Nephron progenitor cell (in vitro differentiated cells): ENCODE data around the gene MYO1A.

ENCODE experiments used
- DNase-seq: peaks from one replicate; pipeline ENCODE4 v3.0.0; 2021
- H3K27ac Mint-ChIP-seq: 2 replicates; pipeline ENCODE4 v1.8.0; 2021; ENCODE audit warnings: mild to moderate bottlenecking, moderate library complexity, mixed read lengths
- H3K27me3 Mint-ChIP-seq: 2 replicates; pipeline ENCODE4 v1.8.0; 2021; ENCODE audit warnings: mild to moderate bottlenecking, low read depth, mixed read lengths; ENCODE audit not compliant: poor library complexity
- H3K36me3 Mint-ChIP-seq: 2 replicates; pipeline ENCODE4 v1.8.0; 2021; ENCODE audit warnings: low read depth, mixed read lengths
- H3K4me1 Mint-ChIP-seq: 2 replicates; pipeline ENCODE4 v1.8.0; 2021; ENCODE audit warnings: mixed read lengths
- H3K4me3 Mint-ChIP-seq: 2 replicates; pipeline ENCODE4 v1.8.0; 2021; ENCODE audit warnings: mild to moderate bottlenecking, moderate library complexity, mixed read lengths
- H3K9me3 Mint-ChIP-seq: 2 replicates; pipeline ENCODE4 v1.8.0; 2021; ENCODE audit warnings: mild to moderate bottlenecking, moderate library complexity, mixed read lengths
- CTCF ChIP-seq: fragments of 200-600 bp; sonication (generic); IDR thresholded peaks from 2 replicates; pipeline ENCODE4 v1.5.0; 2021; ENCODE audit warnings: antibody characterized with exemption

MYO1A gene

GRCh38 chr12:57092529-57092862 is 42.6 kb upstream of the MYO1A start:
- H3K4me3 Mint-ChIP-seq: peak overlapping the region; percentile 72
- H3K4me1 Mint-ChIP-seq: peaks cover 74% of the 10 kb centered on the region

GRCh38 chr12:57091638-57092528 is 42.0 kb upstream of the MYO1A start:
- DNase-seq: no peak
- no peak for TF ChIP-seq CTCF
- Mint-ChIP-seq H3K9me3 (no peaks in the 10 kb centered on the region), H3K4me3 (peak overlapping the region; percentile 72), H3K4me1 (peaks cover 75% of the 10 kb centered on the region), H3K27me3 (no peaks in the 10 kb centered on the region), H3K27ac (peak overlapping the region; percentile 95), H3K36me3 (peaks cover 39% of the 10 kb centered on the region)

More at GRCh38 chr12:57092529-57092862, 42.6 kb upstream of the MYO1A start:
- DNase-seq: no peak
- TF ChIP-seq CTCF: no peak
- peak overlapping the region; percentile 95 for H3K27ac Mint-ChIP-seq
- H3K27me3 Mint-ChIP-seq: no peaks in the 10 kb centered on the region
- no peaks in the 10 kb centered on the region for H3K9me3 Mint-ChIP-seq
- H3K36me3 Mint-ChIP-seq: peaks cover 44% of the 10 kb centered on the region

GRCh38 chr12:57090924-57091637 is 41.2 kb upstream of the MYO1A start:
- Mint-ChIP-seq H3K36me3 (peaks cover 33% of the 10 kb centered on the region), H3K4me3 (peak overlapping the region; percentile 98), H3K27me3 (no peaks in the 10 kb centered on the region), H3K9me3 (no peaks in the 10 kb centered on the region), H3K4me1 (peaks cover 78% of the 10 kb centered on the region), H3K27ac (no peak overlapping the region)
- DNase-seq: no peak
- TF ChIP-seq CTCF: no peak

- Mint-ChIP-seq H3K36me3 (peaks cover 30% of the 10 kb centered on the region), H3K27ac (no peak overlapping the region), H3K4me1 (peaks cover 79% of the 10 kb centered on the region), H3K9me3 (no peaks in the 10 kb centered on the region), H3K4me3 (peak overlapping the region; percentile 98), H3K27me3 (no peaks in the 10 kb centered on the region)
- DNase-seq: no peak
- TF ChIP-seq CTCF: no peak
Measured at GRCh38 chr12:57090490-57090889, 40.6 kb upstream of the MYO1A start.

- TF ChIP-seq CTCF: no peak
- H3K36me3 Mint-ChIP-seq: peaks cover 22% of the 10 kb centered on the region
- DNase-seq: peak; percentile 76
- H3K9me3 Mint-ChIP-seq: no peaks in the 10 kb centered on the region
- H3K4me1 Mint-ChIP-seq: peaks cover 81% of the 10 kb centered on the region
- H3K4me3 Mint-ChIP-seq: peak overlapping the region; percentile 98
- H3K27me3 Mint-ChIP-seq: no peaks in the 10 kb centered on the region
- H3K27ac Mint-ChIP-seq: peak overlapping the region; percentile 74
Measured at GRCh38 chr12:57089271-57090245, 39.6 kb upstream of the MYO1A start.
